HCT116 (cell line): ENCODE measurements around the gene HOXB3. TPM values are rescaled to one million over a fixed set of nuclear protein-coding genes. Genes with fewer than 3 reads are reported as not detected.

ENCODE experiments used
- ATAC-seq: fragments of 200-7000 bp; cut with Tn5 transposase; 2 replicates; pipeline ENCODE4 v1.9.1; 2020; ENCODE audit warnings: mild to moderate bottlenecking, moderate library complexity
- BruUV-seq: library from RNA; stranded (reverse); fragments of 400-500 nt; replicated peaks from 2 replicates; lab custom pipeline; 2021; lab: Mats Ljungman, UMichigan
- CTCF ChIA-PET: fragments of 300-600 bp; sonication (Branson Sonifier 250); formaldehyde crosslinking; loops from one replicate; lab custom pipeline; 2021; ENCODE audit warnings: antibody characterized with exemption; lab: Charles Lee
- POLR2A ChIA-PET: fragments of 300-600, 350-600 bp; sonication (Branson Sonifier 250); formaldehyde crosslinking; loops from one replicate; lab custom pipeline; 2021; ENCODE audit warnings: antibody characterized with exemption; lab: Charles Lee
- RAD21 ChIA-PET, 2 experiments: fragments of 300-600 bp; sonication (Branson Sonifier 250); formaldehyde crosslinking; loops; one replicate each; lab custom pipeline; 2023; ENCODE audit warnings: low total read pairs in 2 of 2; ENCODE audit not compliant: uncharacterized antibody in 2 of 2, unreplicated experiment in 2 of 2, low non-redundant PET in 1 of 2; lab: Charles Lee
- DNase-seq: peaks from one replicate; pipeline ENCODE4 v3.0.0-alpha.2; 2010; ENCODE audit warnings: low read depth, low spot score
- H2AFZ ChIP-seq: fragments of 200-600 bp; shearing (Covaris generic), sonication (generic); 2 replicates; pipeline ENCODE4 v1.6.1; 2017; ENCODE audit warnings: low read depth, mixed run types, mixed read lengths, antibody characterized with exemption, low read length; ENCODE audit not compliant: poor library complexity, severe bottlenecking
- H3K27ac ChIP-seq: 2 replicates; pipeline ENCODE4 v1.5.1; 2012; ENCODE audit warnings: low read depth, low read length
- H3K27me3 ChIP-seq: fragments of 200-600 bp; sonication (generic); 2 replicates; pipeline ENCODE4 v1.6.1; 2016; ENCODE audit warnings: mixed run types, low read length, mixed read lengths; ENCODE audit not compliant: insufficient read depth
- H3K36me3 ChIP-seq, 2 experiments: fragments of 200-500 bp in 1 of 2; fragments of 200-600 bp in 1 of 2; sonication (Bioruptor generic) in 1 of 2; sonication (generic) in 1 of 2; 2 replicates each; pipeline versions ENCODE4 v1.5.1 to v1.6.1; 2014 to 2016; ENCODE audit warnings: low read length in 2 of 2, inconsistent platforms in 1 of 2, mixed read lengths in 1 of 2, mixed run types in 1 of 2; ENCODE audit not compliant: insufficient read depth in 2 of 2, control insufficient read depth in 1 of 2
- H3K4me1 ChIP-seq, 2 experiments: fragments of 200-600 bp in 1 of 2; sonication (generic) in 1 of 2; 2 replicates each; pipeline versions ENCODE4 v1.5.1 to v1.6.1; 2012 to 2017; ENCODE audit warnings: low read length in 2 of 2, inconsistent platforms in 1 of 2, mild to moderate bottlenecking in 1 of 2, mixed read lengths in 1 of 2, mixed run types in 1 of 2, moderate library complexity in 1 of 2; ENCODE audit not compliant: insufficient read depth in 2 of 2, control insufficient read depth in 1 of 2
- H3K4me2 ChIP-seq: fragments of 200-600 bp; sonication (generic); 2 replicates; pipeline ENCODE4 v1.6.1; 2017; ENCODE audit warnings: mixed run types, low read length, mixed read lengths
- H3K4me3 ChIP-seq, 2 experiments: fragments of 200-600 bp in 1 of 2; sonication (generic) in 1 of 2; replicated peaks in 1 of 2; 2 replicates each; pipeline ENCODE4 v1.5.1; 2011 to 2016; ENCODE audit warnings: low read length in 2 of 2, control low read depth in 1 of 2, low read depth in 1 of 2, mild to moderate bottlenecking in 1 of 2, mixed read lengths in 1 of 2, mixed run types in 1 of 2
- H3K79me2 ChIP-seq: fragments of 200-600 bp; sonication (generic); 2 replicates; pipeline ENCODE4 v1.6.1; 2017; ENCODE audit warnings: mild to moderate bottlenecking, mixed run types, low read length, moderate library complexity, mixed read lengths; ENCODE audit not compliant: insufficient read depth
- H3K9ac ChIP-seq: fragments of 200-600 bp; sonication (generic); 2 replicates; pipeline ENCODE4 v1.6.1; 2016; ENCODE audit warnings: low read length, mixed read lengths
- H3K9me2 ChIP-seq: fragments of 200-600 bp; sonication (generic), shearing (Covaris generic); 2 replicates; pipeline ENCODE4 v1.6.1; 2017; ENCODE audit warnings: mixed run types, mild to moderate bottlenecking, moderate library complexity; ENCODE audit not compliant: insufficient read depth
- H3K9me3 ChIP-seq, 2 experiments: fragments of 200-500 bp in 1 of 2; fragments of 200-600 bp in 1 of 2; sonication (Bioruptor generic) in 1 of 2; sonication (generic) in 1 of 2; 2 replicates each; pipeline ENCODE4 v1.6.1; 2014 to 2017; ENCODE audit warnings: low read length in 2 of 2, mixed read lengths in 2 of 2, inconsistent platforms in 1 of 2, low read depth in 1 of 2, mild to moderate bottlenecking in 1 of 2, mixed run types in 1 of 2, moderate library complexity in 1 of 2; ENCODE audit not compliant: control insufficient read depth in 1 of 2, insufficient read depth in 1 of 2
- H4K20me1 ChIP-seq: fragments of 200-600 bp; sonication (generic), shearing (Covaris generic); 2 replicates; pipeline ENCODE4 v1.6.1; 2017; ENCODE audit warnings: mixed run types, mild to moderate bottlenecking, moderate library complexity; ENCODE audit not compliant: insufficient read depth
- CBX3 ChIP-seq: IDR thresholded peaks from 2 replicates; pipeline ENCODE4 v1.6.1; 2012; ENCODE audit warnings: low read depth
- EGR1 ChIP-seq: IDR thresholded peaks from 2 replicates; pipeline ENCODE4 v1.6.1; 2012; ENCODE audit warnings: low read depth
- ELF1 ChIP-seq: IDR thresholded peaks from 2 replicates; pipeline ENCODE4 v1.6.1; 2012; ENCODE audit warnings: low read depth, borderline replicate concordance
- EZH2 ChIP-seq: fragments of 200-600 bp; sonication (generic); IDR thresholded peaks from 2 replicates; pipeline ENCODE4 v1.6.1; 2017; ENCODE audit warnings: antibody characterized with exemption, mixed run types
- EZH2phosphoT487 ChIP-seq: fragments of 200-600 bp; IDR thresholded peaks from 2 replicates; pipeline ENCODE4 v1.6.1; 2018; ENCODE audit warnings: antibody characterized with exemption, borderline replicate concordance
- JUND ChIP-seq: IDR thresholded peaks from 2 replicates; pipeline ENCODE4 v1.6.1; 2012
- MAX ChIP-seq: IDR thresholded peaks from 2 replicates; pipeline ENCODE4 v1.6.1; 2012
- POLR2A ChIP-seq: IDR thresholded peaks from 2 replicates; pipeline ENCODE4 v1.7.0; 2011; ENCODE audit warnings: borderline replicate concordance; ENCODE audit not compliant: insufficient read depth, insufficient read length; ENCODE audit errors: extremely low read depth
- RAD21 ChIP-seq: IDR thresholded peaks from 2 replicates; pipeline ENCODE4 v1.6.1; 2012; ENCODE audit warnings: low read depth, mild to moderate bottlenecking
- REST ChIP-seq: IDR thresholded peaks from 2 replicates; pipeline ENCODE4 v1.6.1; 2012; ENCODE audit warnings: low read depth
- SIN3A ChIP-seq: IDR thresholded peaks from 2 replicates; pipeline ENCODE4 v1.6.1; 2012; ENCODE audit warnings: low read depth
- SP1 ChIP-seq: IDR thresholded peaks from 2 replicates; pipeline ENCODE4 v1.6.1; 2012; ENCODE audit warnings: low read depth
- TCF7L2 ChIP-seq: IDR thresholded peaks from 2 replicates; pipeline ENCODE4 v1.7.0; 2011; ENCODE audit warnings: borderline replicate concordance, inconsistent platforms; ENCODE audit not compliant: insufficient read depth, insufficient read length; ENCODE audit errors: extremely low read depth
- YY1 ChIP-seq: IDR thresholded peaks from 2 replicates; pipeline ENCODE4 v1.6.1; 2011; ENCODE audit warnings: low read length, low read depth, moderate library complexity, mild to moderate bottlenecking; ENCODE audit not compliant: insufficient replicate concordance; ENCODE audit errors: extremely low read depth
- ZBTB33 ChIP-seq: IDR thresholded peaks from 2 replicates; pipeline ENCODE4 v1.6.1; 2011; ENCODE audit warnings: mild to moderate bottlenecking, low read length, moderate library complexity; ENCODE audit not compliant: insufficient replicate concordance; ENCODE audit errors: extremely low read depth
- intact Hi-C: fragments of 100-400 bp; cut with micrococcal nuclease; formaldehyde crosslinking; loops from 2 replicates; pipeline ENCODE4 v1.10.0; 2022
- total RNA-seq: library from RNA; stranded (reverse); gene quantifications from one replicate; pipeline ENCODE4 v1.2.1, GENCODE V29; 2021; ENCODE audit not compliant: unreplicated experiment

Gene HOXB3
- total RNA-seq, 1 experiment from 2014 or later: 19.8 TPM

GRCh38 chr17:48597528-48597777 lies 7.4 kb upstream of the HOXB3 start:
- ChIA-PET POLR2A (no interaction called here), CTCF (no interaction called here), RAD21 (no interaction called here)
- Histone ChIP-seq H3K27me3 (no peaks in the 10 kb centered on the region), H3K36me3 (peaks cover 27 to 28% of the 10 kb centered on the region in 2 experiments; a peak in 3 of 4 replicates), H3K9ac (no peak overlapping the region), H3K9me2 (no peaks in the 10 kb centered on the region), H2AFZ (no peak overlapping the region), H3K4me1 (peaks cover 23 to 27% of the 10 kb centered on the region in 2 experiments), H3K4me2 (no peak overlapping the region), H3K79me2 (peaks cover 98% of the 10 kb centered on the region), H3K27ac (no peak overlapping the region; the same call in 1 of the 2 replicates), H3K9me3 (no peaks in the 10 kb centered on the region), H4K20me1 (peaks cover 4% of the 10 kb centered on the region; the same call in 1 of the 2 replicates), H3K4me3 (no peak overlapping the region)
- intact Hi-C loops: no loop called here
- no peak for DNase-seq
- TF ChIP-seq EGR1 (no peak), EZH2phosphoT487 (no peak), POLR2A (no peak), ELF1 (no peak), ZBTB33 (no peak), YY1 (no peak), SIN3A (no peak), RAD21 (no peak), JUND (no peak), EZH2 (no peak), TCF7L2 (no peak), REST (no peak), SP1 (no peak), MAX (no peak), CBX3 (no peak)
- no TSS peak for BruUV-seq
- no peak for ATAC-seq
